ENCODE measurements around the gene HMGA1.

Gene HMGA1, protein sequence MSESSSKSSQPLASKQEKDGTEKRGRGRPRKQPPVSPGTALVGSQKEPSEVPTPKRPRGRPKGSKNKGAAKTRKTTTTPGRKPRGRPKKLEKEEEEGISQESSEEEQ

DNA sequence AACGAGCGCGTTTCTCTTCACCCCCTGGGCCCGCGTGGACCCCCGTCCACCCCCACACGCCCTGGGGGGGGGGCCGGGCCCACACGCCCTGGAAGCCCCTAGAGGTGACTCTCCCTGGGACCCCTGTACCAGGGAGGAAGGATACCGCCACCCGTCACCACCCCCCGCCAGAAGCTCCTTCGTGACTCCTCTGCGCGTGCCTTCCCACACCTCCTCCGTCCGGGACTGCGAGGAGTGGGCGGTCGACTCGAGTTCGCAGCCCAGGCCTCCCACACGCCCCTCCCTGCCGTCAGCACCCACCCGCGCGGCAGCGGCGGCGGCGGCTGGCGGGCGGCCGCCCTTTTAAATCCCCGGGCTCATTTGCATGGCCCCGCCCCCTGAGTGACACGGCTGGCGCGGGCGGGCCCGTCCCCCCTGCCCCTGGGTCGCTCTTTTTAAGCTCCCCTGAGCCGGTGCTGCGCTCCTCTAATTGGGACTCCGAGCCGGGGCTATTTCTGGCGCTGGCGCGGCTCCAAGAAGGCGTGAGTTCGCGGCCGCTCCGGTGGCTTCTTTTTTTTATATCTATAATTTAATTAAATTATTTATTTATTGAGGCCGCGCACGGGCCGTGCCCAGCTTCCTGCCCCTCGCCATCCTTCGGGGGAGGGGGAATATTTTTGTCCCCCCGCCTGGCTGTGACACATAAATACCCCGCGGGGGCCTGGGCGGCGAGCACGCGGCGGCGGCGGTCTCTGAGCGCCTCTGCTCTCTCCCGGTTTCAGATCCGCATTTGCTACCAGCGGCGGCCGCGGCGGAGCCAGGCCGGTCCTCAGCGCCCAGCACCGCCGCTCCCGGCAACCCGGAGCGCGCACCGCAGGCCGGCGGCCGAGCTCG is at the start of gene HMGA1:
Gene HMGA1 (plus strand): TSS at position 431 of the 873 bp plus-strand sequence. CDS start 3,908 bp downstream, outside the sequence.
- peak; percentile 91 for DNase-seq

- peak; percentile 57 for DNase-seq
These were observed 46.7 kb upstream of the HMGA1 start for GRCh38 chr6:34189806-34190503.

- DNase-seq: no peak
These were observed 46.1 kb upstream of the HMGA1 start for GRCh38 chr6:34190504-34191122.

- DNase-seq: no peak
These were observed 41.9 kb upstream of the HMGA1 start for GRCh38 chr6:34194772-34195171.

DNA sequence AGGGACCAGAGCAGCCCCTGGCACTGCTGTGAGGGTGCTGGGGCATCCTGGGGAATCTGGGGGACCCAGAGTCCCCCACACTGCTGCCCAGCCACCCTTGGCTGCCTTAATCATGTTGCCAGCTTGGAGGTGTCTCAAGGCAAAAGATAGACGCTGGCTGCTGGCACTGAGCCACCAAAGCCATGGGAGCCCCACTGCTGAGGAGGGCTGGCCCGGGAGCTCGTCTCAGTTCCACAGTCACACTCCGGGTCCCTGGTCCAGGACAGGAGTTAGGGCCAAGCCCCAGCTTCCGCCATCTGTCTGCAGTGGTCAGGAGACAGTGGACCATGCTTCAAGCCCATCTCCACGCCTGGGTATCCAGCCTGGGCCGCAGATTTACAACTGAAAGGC is 41.0 kb upstream of the HMGA1 start:
- no peak for DNase-seq

GRCh38 chr6:34196116-34196832 is 40.4 kb upstream of the HMGA1 start:
- peak; percentile 93 for DNase-seq

GRCh38 chr6:34196833-34197195 is 39.9 kb upstream of the HMGA1 start:
- no peak for DNase-seq

DNA sequence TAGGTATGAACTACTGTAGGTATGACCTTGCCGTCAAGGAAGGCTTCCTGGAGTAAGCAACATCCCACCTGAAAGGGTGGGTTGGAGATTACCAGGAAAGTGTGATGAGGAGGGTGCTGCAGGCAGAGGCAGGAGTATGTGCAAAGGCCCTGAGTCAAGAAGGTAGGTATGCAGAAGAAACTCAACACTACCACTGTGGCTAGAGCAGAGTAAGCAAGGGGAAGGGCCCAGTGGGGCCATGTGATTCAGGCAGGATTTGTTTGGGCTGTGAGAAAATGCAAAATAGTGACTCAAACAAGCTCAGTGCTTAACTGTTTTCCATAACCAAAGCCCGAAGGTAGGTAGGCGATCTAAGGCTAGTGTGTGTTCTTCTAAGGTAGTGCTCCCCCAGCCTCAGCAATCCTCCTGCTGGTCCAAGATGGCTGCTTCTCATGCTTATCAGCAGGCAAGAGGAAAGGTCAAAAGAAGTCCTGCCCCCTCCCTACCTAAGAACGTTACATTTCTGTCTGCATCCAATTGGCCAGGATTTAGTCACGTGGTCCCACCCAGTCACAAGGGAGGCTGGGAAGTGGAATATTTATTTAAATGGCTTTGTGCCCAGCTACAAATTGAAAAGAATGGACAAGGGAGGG is 36.2 kb upstream of the HMGA1 start:
- no peak for DNase-seq

DNA sequence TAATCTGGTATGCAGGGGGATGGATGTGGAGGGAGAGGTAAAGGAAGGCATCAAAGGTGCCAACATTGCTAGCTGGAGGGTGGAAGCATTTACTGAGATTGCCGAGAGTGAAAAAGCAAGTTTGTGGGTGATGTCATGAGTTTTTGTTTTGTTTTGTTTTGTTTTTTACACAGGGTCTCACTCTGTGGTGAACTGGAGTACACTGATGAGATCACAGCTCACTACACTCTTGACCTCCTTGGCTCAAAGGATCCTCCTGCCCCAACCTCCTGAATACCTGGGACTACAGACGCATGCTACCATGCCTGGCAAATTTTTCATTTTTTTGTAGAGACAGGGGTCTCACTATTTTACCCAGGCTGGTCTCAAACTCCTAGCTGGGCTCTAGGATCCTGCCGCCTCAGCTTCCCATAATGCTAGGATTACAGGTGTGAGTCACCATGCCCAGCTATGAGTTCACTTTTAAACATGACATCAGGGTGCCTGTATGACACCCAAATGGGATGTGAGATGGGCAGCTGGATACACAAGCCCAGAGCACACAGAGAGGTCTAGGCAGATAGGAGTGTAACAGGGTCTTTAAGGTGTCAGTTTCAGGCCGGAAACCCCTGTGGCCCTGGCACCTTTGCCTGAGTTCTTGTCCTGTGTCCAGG is 35.1 kb upstream of the HMGA1 start:
- DNase-seq: no peak

- DNase-seq: no peak
These were observed 34.1 kb upstream of the HMGA1 start for GRCh38 chr6:34202329-34203201.

DNA sequence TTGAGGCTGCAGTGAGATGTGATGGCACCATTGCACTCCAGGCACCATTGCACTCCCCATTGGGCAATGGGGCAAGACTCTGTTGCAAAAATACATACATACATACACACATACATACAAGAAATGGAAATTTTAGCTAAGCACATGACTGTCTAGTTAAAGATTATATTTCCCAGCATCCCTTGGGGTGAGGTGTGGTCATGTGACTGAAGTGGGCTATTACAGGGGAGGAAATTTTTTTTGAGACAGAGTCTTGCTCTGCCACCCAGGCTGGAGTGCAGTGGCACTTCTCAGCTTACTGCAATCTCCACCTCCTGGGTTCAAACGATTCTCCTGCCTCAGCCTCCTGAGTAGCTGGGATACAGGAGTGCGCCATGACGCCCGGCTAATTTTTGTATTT is 32.0 kb upstream of the HMGA1 start:
- no peak for DNase-seq

GRCh38 chr6:34205466-34205865 is 31.2 kb upstream of the HMGA1 start:
- no peak for DNase-seq

- DNase-seq: no peak
These were observed 30.8 kb upstream of the HMGA1 start for GRCh38 chr6:34205916-34206315.

- no peak for DNase-seq
These were observed 29.9 kb upstream of the HMGA1 start for GRCh38 chr6:34206726-34207125.

DNA sequence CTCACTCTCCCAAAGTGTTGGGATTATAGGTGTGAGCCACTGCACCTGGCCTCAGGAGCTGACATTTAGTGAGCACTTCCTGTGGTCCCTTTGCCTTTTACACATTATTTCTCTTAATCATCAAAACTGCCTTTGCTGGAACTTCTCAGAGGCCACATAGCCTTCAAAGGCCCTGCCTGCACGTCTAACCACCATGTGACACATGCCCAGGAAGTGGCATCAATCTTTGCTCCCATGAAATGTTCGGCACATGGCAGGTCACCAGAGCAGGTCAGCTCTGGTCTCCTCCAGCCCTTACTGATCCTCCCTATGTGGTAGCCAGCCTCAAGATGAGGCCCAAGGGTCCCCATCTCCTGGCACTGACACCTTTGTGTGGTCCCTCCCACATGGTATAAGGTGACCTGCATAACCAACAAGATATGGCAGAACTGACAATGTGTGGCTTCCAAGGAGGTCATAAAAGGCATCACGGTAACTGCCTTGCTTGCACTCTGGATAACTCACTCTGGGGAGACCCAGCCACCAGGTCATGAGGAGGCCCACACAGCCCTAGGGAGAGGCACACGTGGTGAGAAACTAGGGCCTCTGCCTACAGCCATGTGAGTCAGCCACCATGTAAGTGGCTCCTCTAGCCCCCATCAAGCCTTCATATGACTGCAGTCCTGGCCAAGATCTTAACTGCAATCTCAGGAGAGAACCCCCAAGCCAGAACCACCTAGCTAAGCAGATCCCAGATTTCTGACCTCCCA is 28.8 kb upstream of the HMGA1 start:
- no peak for DNase-seq

DNA sequence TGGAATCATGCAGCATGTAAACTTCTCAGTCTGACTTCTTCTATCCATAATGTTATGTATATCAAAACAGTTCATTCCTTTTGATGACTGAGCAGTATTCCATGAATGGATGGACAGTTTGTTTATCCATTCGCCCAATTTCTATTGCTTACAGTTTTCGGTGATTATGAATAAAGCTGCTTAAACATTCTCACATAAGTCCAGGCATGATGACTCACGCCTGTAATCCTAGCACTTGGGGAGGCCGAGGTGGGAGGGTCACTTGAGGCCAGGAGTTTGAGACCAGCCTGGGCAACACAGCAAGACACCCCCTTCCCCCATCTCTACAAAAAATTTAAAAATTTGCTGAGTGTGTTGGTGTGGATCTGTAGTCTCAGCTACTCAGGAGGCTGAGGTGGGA is 22.9 kb upstream of the HMGA1 start:
- no peak for DNase-seq

- no peak for DNase-seq
These were observed 18.0 kb upstream of the HMGA1 start for GRCh38 chr6:34218691-34219090.

DNA sequence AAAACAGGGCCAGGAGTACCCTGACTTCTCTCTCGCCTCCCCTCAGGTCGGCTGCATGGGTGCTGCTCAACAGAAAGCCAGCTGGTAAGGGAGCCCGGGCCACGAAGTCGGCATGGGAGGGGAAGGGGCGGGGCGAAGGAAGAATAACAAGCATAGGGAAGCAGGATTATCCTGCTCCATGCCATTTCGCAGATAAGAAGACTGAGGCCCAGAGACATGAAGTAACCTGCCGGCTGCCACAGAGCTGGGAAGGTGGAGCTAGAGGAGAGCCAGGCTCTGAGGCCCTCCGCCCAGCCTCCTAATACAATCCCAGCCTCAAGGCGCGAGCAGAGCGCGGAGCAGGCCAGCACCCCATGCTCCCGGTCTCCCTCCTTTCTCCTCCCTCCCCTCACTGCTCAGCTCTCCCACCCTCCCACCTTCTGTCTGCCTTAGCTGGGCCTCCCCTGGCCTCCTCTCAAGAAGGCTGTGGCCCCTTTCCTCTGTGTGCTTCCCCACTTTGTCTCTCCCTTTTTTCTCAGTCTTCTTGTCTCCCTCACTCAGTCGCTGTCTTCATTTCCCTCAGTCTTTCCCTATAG is 13.2 kb upstream of the HMGA1 start:
- no peak for DNase-seq
